ENCODE data around the gene RPS27L.

The RPS27L gene

DNA sequence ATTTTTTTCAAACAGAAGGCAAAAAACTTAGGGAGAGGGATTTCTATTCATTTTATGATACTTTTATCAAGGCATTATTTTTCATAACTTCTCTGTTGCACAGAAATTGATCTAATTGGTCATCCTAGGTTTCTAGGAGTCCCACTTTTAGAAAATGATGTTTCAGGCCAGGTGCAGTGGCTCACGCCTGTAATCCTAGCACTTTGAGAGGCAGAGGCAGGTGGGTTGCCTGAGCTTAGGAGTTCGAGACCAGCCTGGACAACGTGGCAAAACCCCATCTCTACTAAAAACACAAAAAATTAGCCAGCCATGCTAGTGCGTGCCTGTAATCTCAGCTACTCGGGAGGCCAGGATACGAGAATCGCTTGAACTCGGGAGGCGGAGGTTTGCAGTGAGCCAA, 32.8 kb downstream of the RPS27L start:
- no peak for DNase-seq (ENCODE audit: low spot score)
- TF ChIP-seq, protein P1, sequence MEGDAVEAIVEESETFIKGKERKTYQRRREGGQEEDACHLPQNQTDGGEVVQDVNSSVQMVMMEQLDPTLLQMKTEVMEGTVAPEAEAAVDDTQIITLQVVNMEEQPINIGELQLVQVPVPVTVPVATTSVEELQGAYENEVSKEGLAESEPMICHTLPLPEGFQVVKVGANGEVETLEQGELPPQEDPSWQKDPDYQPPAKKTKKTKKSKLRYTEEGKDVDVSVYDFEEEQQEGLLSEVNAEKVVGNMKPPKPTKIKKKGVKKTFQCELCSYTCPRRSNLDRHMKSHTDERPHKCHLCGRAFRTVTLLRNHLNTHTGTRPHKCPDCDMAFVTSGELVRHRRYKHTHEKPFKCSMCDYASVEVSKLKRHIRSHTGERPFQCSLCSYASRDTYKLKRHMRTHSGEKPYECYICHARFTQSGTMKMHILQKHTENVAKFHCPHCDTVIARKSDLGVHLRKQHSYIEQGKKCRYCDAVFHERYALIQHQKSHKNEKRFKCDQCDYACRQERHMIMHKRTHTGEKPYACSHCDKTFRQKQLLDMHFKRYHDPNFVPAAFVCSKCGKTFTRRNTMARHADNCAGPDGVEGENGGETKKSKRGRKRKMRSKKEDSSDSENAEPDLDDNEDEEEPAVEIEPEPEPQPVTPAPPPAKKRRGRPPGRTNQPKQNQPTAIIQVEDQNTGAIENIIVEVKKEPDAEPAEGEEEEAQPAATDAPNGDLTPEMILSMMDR (IDR thresholded peaks at IDR 0.05; ENCODE audit: extremely low read depth, missing control alignments) = no peak

DNA sequence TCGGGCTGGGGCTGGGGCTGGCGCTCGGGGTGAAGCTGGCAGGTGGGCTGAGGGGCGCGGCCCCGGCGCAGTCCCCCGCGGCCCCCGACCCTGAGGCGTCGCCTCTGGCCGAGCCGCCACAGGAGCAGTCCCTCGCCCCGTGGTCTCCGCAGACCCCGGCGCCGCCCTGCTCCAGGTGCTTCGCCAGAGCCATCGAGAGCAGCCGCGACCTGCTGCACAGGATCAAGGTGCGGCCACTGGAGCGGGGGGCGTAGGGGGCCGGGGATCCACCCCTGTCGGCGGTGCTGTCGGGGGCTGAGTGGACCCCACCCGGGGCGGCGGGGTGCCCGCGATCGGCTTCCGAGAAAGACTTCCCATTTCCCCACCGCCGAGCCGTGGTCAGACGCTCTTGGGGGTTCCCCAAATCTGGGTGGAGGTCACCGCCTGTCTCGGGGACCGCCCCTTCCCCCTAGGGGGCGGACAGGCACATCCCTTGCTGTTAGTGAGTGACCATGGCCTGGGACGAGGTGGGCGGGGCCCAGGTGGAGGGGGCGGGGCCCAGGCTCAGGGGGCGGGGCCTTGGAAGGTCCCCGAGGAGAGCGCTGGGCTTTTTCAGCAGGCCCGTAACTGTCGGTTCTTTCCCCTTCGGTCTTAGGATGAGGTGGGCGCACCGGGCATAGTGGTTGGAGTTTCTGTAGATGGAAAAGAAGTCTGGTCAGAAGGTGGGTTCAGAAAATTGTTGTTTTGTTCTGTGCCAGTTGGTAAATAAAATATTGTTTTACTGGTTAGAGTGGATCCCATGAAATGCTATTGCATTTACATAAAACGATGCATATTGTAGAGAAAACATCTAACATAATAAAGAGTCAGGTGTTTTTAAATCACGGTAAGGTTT, 35.0 kb downstream of the RPS27L start:
- DNase-seq (ENCODE audit: low spot score) = peak; percentile 95
- TF ChIP-seq, protein P1 (IDR thresholded peaks at IDR 0.05; ENCODE audit: extremely low read depth, missing control alignments) = no peak

DNA sequence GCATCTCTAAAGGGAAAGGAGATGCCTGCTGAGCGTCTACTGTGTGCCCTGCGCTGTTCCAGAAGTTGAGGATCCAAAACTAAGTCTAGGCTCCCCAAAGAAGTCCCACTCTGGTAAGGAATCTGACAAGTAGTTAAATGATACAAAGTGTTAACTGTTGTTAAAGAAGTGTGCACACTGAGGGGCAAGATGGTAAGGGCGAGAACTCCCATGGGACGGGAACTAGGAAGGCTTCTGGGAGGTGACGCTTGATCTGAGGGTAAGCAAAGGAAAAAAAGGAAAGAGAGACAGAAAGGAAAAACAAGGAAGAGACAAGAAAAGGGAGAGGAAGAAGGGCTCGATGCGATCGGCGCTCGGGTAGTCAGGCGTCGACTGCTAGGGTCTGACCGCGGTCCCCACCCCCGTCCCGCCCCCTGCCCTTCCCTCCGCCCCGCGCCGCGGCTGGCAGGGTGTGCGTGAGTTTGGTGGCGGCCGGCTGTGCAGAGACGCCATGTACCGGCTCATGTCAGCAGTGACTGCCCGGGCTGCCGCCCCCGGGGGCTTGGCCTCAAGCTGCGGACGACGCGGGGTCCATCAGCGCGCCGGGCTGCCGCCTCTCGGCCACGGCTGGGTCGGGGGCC, 35.8 kb downstream of the RPS27L start, which contains the start of gene LACTB:
TSS of gene LACTB (plus strand) at position 480 of the 620 bp plus-strand sequence. CDS start at position 491, 11 bp downstream.
- peak; percentile 91 for DNase-seq (ENCODE audit: low spot score)
- TF ChIP-seq, protein P1 (IDR thresholded peaks at IDR 0.05; ENCODE audit: extremely low read depth, missing control alignments) = no peak

DNA sequence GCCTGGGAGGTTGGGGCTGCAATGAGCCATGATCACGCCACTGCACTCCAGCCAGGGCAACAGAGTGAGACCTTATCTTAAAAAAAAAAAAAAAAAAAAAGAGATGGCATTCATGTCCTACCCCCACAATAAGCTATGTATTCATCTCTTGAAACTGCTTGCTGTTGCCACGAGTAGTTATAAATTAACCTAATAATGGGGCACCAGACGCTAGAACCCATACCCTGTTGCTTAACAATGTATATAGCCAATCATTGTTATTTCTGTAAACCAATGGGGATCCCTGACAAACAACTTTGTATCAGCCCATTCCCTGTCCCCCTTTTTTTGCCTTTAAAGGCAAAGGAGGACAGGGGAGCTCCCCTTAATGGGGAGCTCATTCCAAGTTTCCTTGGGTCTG, 38.4 kb downstream of the RPS27L start:
- TF ChIP-seq, protein P1 (IDR thresholded peaks at IDR 0.05; ENCODE audit: extremely low read depth, missing control alignments) = no peak
- DNase-seq (ENCODE audit: low spot score) = no peak

DNA sequence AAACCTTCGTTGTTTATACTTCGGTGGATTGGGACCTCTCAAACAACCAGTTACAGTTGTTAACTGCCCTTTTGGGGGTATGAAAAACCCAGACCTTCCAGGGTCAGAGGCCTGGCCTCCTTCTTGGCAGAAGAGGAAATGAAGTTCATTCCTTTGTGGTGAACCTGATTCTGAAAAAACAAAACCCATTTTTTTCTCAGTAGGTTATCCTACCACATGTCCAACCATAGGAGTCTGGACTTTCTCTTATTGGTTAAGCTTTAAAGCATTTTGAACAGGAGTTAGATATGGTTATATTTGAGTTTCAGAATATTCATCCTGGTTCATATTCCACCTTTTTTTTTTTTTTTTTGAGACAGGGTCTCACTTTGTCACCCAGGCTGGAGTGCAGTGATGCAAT, 42.8 kb downstream of the RPS27L start:
- DNase-seq (ENCODE audit: low spot score) = no peak
- TF ChIP-seq, protein P1 (IDR thresholded peaks at IDR 0.05; ENCODE audit: extremely low read depth, missing control alignments) = no peak

DNA sequence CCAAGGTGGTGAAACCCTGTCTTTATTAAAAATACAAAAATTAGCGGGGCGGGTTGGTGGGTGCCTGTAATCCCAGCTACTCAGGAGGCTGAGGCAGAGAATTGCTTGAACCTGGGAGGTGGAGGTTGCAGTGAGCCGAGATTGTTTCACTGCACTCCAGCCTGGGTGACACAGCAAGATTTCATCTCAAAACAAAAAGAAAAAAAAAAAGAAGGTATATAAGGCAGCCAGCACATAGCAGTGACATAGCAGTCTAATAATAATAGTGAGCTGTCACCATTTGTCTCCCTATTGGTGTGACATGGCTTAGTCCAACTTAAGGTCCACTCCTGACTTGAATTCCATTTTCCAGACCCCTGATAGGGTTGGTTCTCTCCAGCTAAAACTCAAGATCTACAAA, 44.4 kb downstream of the RPS27L start:
- no peak for DNase-seq (ENCODE audit: low spot score)
- TF ChIP-seq, protein P1 (IDR thresholded peaks at IDR 0.05; ENCODE audit: extremely low read depth, missing control alignments) = no peak

DNA sequence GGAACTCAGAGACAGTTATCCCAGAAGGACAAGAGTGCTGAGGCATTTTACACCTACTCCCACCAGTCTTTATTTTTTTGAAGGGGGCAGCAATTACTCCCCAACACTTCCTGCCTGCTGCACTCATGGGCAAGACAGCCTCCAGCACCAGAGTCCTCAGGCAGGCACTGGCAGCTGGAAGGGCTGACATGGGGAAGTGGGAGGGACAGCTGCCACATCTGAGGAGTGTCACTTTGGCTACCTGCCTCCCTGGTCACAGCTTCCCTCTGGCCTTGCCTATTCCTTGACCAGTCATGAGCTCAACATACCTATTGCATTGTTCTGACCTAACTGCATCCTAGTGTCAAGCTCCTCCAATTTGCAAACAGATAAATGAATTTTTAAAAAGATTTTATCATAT, 45.8 kb downstream of the RPS27L start:
- DNase-seq (ENCODE audit: low spot score) = no peak
- TF ChIP-seq, protein P1 (IDR thresholded peaks at IDR 0.05; ENCODE audit: extremely low read depth, missing control alignments) = no peak
